Fibroblast of the aortic adventitia (primary cell): ENCODE measurements around the gene ATP6V1E1. TPM values are rescaled to one million over a fixed set of nuclear protein-coding genes. Genes with fewer than 3 reads are reported as not detected.
"Not testable (repeated sequence)": the region's sequence is repeated elsewhere in the genome, so short reads cannot be mapped to it uniquely, and the experiment has no call there.

Experiments
- DNase-seq: peaks from one replicate; pipeline ENCODE4 v3.0.0-alpha.2; 2010; ENCODE audit warnings: low read depth
- H3K4me3 ChIP-seq: 2 replicates; pipeline ENCODE4 v1.5.1; 2011; ENCODE audit warnings: low read depth, mild to moderate bottlenecking, control low read depth, low read length, moderate library complexity
- CTCF ChIP-seq: IDR thresholded peaks from 2 replicates; pipeline ENCODE4 v1.5.1; 2011; ENCODE audit warnings: mild to moderate bottlenecking, low read length, control low read depth, inconsistent platforms; ENCODE audit not compliant: insufficient read depth
- total RNA-seq: library from RNA; depleted of rRNA; stranded (reverse); fragments of >200 nt; gene quantifications from 2 replicates; pipeline ENCODE4 v1.2.3, GENCODE V29; 2012; ENCODE audit warnings: low replicate concordance

The ATP6V1E1 gene
- 72.3 and 115 TPM in 2 replicates for total RNA-seq

GRCh38 chr22:17628406-17629172 lies at the start of gene ATP6V1E1:
TSS of gene ATP6V1E1 (minus strand) at chr22:17628749. CDS start at chr22:17628635, 114 bp downstream.
- DNase-seq = peak; percentile 98
- TF ChIP-seq CTCF = no peak
- H3K4me3 ChIP-seq = peak within 1 kb of the TSS; percentile 100

GRCh38 chr22:17675584-17675983 lies 47.0 kb upstream of the ATP6V1E1 start:
- H3K4me3 ChIP-seq = no peak overlapping the region
- TF ChIP-seq CTCF = no peak
- no peak for DNase-seq

GRCh38 chr22:17674152-17674551 lies 45.6 kb upstream of the ATP6V1E1 start:
- H3K4me3 ChIP-seq = no peak overlapping the region
- no peak for TF ChIP-seq CTCF

GRCh38 chr22:17672417-17672991 lies 44.0 kb upstream of the ATP6V1E1 start:
- H3K4me3 ChIP-seq = no peak overlapping the region
- DNase-seq = peak; percentile 16
- no peak for TF ChIP-seq CTCF

More at GRCh38 chr22:17674152-17674551, 45.6 kb upstream of the ATP6V1E1 start:
- DNase-seq = no peak

- H3K4me3 ChIP-seq, DNase-seq: not testable (repeated sequence)
These were observed 43.1 kb upstream of the ATP6V1E1 start for GRCh38 chr22:17671521-17672092.

- peak; percentile 28 for DNase-seq
These were observed 37.3 kb upstream of the ATP6V1E1 start for GRCh38 chr22:17665854-17666253.

More at GRCh38 chr22:17665854-17666253, 37.3 kb upstream of the ATP6V1E1 start:
- no peak overlapping the region for H3K4me3 ChIP-seq
- no peak for TF ChIP-seq CTCF
